CD4-positive, alpha-beta T cell treated with Interleukin-15 for 4 hours (primary cell): ENCODE results near the gene RARRES2.
A peak's percentile ranks its signal among the peaks of the same experiment; 100 is the strongest.

ENCODE experiments used
- DNase-seq: peaks from one replicate; pipeline ENCODE4 v3.0.0-alpha.2; 2020; ENCODE audit warnings: low spot score

Gene RARRES2

DNA sequence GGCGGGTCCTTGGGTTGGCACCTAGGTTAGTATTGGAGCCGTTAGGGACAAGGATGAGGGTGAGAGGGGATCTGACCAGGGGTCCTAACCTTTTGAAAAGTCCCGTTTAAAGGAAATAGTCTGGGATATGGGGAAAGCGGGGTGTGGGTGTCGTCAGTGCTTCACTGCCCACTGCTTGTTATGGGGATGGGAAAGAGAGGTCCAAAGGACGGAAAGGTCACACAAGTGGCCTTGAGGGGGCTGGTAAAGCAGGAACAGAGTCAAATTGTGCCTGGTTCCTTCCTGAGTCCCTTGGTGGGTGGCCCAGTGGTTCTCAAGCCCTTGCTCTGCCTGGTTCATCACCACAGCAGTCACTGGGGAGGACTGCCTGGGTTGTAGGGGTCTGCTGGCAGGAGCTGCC, 35.1 kb upstream of the RARRES2 start:
- no peak for DNase-seq

- peak; percentile 36 for DNase-seq
These were observed 34.5 kb upstream of the RARRES2 start for GRCh38 chr7:150375662-150376521.

GRCh38 chr7:150374472-150374871, 33.0 kb upstream of the RARRES2 start:
- no peak for DNase-seq

DNA sequence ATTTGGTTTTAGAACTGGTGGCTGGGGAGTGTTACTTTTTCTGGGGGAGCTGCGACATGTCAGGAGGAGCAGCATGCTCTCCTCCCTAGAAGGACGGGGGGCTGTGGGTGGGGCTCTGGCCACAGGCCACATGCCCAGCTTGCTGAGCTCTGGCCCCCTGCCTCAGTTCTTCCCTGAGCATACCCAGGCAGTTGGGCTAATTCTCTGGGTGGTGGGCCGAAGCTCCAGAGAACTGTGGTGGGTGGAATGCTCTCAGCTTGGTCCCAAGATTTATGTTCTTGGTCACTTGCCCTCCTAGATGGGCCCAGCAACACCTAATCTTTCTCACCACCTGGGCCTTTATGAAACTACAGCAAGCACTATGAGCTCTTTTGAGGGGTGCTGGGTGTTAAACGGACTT, 32.6 kb upstream of the RARRES2 start:
- no peak for DNase-seq

DNA sequence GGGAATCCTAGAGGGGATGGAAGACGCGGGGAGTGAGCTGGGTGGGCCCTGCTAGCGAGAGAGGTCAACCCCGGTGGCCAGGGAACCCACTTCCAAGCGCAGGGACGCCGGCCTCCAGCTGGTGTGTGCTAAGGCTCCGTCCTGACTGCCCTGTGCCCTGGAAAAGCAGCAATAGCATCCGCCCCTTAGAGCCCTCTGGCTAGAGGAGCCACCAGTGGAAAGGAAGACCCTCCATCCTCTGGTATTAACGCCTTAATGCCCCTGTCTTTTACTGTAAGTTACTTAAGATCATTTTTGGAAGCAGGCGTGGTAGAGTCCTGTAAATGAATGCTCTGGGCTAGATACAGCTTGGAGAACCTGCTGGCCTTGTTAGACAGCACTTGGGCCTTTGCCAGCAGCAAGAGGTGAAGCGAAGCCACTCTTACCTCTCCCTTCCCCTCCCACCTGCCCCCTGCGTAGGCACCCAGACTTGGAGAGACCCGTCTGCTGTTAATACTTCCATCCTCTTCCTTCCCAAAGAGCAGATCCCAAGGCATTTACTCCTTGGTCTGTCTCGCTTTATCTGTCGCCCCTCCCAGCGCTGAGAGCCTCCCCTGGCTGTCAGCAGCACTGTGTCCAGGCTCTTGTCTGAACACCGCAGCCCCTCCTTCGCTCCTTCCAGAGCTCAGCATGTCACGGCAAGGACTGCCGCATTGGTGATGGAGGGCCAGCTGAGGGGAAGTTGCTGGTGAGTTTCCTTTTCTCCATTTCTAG, 31.8 kb upstream of the RARRES2 start:
- DNase-seq, result no peak

DNA sequence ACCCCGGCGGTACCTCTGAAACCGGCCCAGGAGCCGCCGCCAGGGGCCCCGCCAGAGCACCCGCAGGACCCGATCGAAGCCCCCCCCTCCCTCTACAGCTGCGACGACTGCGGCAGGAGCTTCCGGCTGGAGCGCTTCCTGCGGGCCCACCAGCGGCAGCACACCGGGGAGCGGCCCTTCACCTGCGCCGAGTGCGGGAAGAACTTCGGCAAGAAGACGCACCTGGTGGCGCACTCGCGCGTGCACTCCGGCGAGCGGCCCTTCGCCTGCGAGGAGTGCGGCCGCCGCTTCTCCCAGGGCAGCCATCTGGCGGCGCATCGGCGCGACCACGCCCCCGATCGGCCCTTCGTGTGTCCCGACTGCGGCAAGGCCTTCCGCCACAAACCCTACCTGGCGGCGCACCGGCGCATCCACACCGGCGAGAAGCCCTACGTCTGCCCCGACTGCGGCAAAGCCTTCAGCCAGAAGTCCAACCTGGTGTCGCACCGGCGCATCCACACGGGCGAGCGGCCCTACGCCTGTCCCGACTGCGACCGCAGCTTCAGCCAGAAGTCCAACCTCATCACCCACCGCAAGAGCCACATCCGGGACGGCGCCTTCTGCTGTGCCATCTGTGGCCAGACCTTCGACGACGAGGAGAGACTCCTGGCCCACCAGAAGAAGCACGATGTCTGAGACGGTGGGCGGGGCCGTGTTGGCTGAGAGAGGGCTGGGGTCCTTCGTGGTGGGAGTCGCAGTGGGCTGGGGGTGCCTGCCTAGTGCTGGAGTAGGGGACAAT, 31.0 kb upstream of the RARRES2 start:
- DNase-seq, result no peak

- no peak for DNase-seq
These were observed 30.5 kb upstream of the RARRES2 start for GRCh38 chr7:150371996-150372270.

GRCh38 chr7:150371131-150371995, 29.9 kb upstream of the RARRES2 start:
- DNase-seq, result no peak

GRCh38 chr7:150370612-150371071, 29.2 kb upstream of the RARRES2 start:
- no peak for DNase-seq

GRCh38 chr7:150369748-150370501, 28.5 kb upstream of the RARRES2 start:
- DNase-seq, result no peak

GRCh38 chr7:150368884-150369747, 27.7 kb upstream of the RARRES2 start:
- DNase-seq, result peak; percentile 47

DNA sequence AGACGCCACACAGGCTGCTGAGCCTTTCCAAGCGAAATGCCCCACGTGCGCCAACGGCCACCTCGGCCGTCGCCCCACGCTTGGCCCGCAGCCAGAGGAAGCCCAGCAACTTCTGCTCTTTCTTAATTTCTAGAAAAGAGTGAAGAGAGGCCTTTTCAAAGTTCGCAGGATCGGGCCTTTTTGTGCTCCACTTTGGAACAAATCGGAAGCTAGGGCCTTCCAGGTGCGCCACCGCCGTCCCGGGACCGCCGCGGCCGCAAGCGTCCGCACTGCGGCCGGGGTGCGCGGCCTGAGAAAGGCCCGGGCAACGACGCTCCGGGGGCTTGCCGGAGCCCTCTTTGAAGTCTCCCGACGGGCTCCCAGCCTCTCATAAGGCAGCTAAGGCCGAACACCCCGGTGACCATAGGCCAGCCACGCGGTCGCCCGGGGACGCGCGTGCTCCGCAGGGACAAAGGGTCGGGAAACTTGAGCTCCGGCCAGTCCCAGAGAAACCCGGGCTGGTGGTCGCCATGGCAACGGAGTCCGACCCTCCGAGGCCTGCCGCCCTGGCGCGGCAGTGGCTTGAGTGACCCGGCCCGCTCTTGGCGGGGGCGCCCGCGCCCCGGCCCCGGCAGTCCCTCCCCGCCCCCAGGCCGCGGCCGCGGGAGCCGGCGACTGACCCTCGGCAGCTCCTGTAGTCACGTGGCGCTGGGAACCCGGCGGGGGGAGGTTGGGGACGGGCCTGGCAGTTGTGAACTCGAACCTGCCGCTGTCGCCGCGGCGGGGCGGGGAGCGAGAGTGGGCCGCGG, 26.9 kb upstream of the RARRES2 start, which contains the start of gene REPIN1:
REPIN1 (plus strand) TSS at position 727 of the 788 bp plus-strand sequence. CDS start 890 bp downstream, outside the sequence.
- DNase-seq, result peak; percentile 81

- DNase-seq, result no peak
These were observed 26.3 kb upstream of the RARRES2 start for GRCh38 chr7:150367677-150368095.

DNA sequence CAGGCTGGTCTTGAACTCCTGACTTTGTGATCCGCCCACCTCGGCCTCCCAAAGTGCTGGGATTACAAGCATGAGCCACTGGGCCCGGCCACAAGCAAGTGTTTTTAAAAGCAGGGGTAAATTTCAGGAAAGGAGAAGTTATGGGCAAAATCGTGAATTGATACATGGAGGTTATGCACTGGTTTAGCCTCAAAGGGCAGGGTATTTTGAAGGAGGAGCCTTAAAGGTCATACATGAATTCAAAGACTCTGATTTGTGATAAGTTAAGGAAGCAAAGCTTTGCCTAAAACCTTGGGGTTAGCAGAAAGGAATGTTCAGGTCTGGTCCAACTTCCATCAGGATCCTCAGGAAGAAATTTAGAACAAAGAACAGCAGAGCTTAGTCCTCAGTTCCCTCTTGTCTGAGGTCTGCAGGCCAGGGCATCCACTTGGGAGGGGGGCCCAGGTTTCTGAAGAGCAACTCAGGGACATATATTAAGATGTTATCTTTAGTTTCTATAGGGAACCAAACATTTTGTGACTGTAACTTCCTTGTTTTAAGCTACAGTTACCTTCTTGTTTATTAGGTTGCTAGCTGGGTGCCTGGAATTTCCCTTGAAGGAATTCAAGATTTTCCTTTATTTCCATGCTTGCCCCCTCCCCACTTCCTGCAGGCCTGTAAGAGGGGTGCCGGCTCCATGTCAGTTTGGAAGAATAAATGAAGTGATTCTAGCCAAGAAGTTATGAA, 24.4 kb upstream of the RARRES2 start:
- DNase-seq, result no peak

GRCh38 chr7:150365194-150365593, 23.8 kb upstream of the RARRES2 start:
- no peak for DNase-seq

DNA sequence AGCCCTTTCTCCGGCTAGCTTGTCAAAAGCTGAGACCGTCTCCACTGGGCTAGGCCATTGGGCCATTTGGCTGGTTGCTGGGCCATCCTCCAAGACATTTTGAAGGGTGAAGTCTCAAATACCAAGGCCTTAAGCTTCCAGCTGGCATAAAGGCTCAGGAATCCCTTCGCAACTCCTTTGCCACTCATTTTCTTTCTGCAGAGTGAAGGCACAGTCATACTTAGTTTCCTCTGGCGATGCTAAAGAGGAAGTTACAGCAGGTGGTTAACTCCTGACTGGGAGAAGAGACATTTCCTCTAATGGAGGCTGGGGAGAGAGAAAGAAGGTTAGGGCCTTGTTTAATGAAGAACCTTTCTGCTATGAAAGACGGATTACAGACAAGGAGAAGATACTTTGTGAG, 22.4 kb upstream of the RARRES2 start:
- DNase-seq, result no peak

- DNase-seq, result no peak
These were observed 21.9 kb upstream of the RARRES2 start for GRCh38 chr7:150363370-150363769.
